HepG2 (cell line): ENCODE results near the gene PDE6C. TPM values are rescaled to one million over a fixed set of nuclear protein-coding genes. Genes with fewer than 3 reads are reported as not detected.

ENCODE experiments used
- ATAC-seq: fragments of 200-7000 bp; cut with Tn5 transposase; 3 replicates; pipeline ENCODE4 v1.9.1; 2020; ENCODE audit warnings: mild to moderate bottlenecking, moderate library complexity
- BruUV-seq: library from RNA; stranded (reverse); fragments of 400-500 nt; replicated peaks from 2 replicates; lab custom pipeline; 2021; lab: Mats Ljungman, UMichigan
- CTCF ChIA-PET: fragments of 300-600 bp; formaldehyde crosslinking; extraction: SDS; loops from one replicate; lab custom pipeline; 2021; ENCODE audit warnings: low total read pairs, inconsistent platforms, low intra/inter-chr PET ratio; lab: Yijun Ruan, JAX
- POLR2A ChIA-PET: fragments of 350-600 bp; sonication (Branson Sonifier 250); formaldehyde crosslinking; loops from one replicate; lab custom pipeline; 2020; ENCODE audit warnings: antibody characterized with exemption, inconsistent platforms; lab: Yijun Ruan, JAX
- DNase-seq: peaks from one replicate; pipeline ENCODE4 v3.0.0-alpha.2; 2015; ENCODE audit warnings: low spot score
- FAIRE-seq: peaks from 3 replicates; lab custom pipeline; 2011; peaks lifted over from hg19 to GRCh38; lab: Jason Lieb, UNC
- H2AFZ ChIP-seq: one replicate; pipeline ENCODE4 v1.6.1; 2011; ENCODE audit warnings: low read length, inconsistent platforms
- H3K27ac ChIP-seq: fragments of 300-600 bp; 3 replicates; pipeline ENCODE4 v1.8.0; 2011; ENCODE audit warnings: mixed run types, mild to moderate bottlenecking, mixed read lengths, low read length, inconsistent platforms; ENCODE audit not compliant: insufficient read depth; ENCODE audit errors: extremely low read length
- H3K27me3 ChIP-seq, 2 experiments: fragments of 200-600 bp in 1 of 2; 2 replicates in 1 of 2; 3 replicates in 1 of 2; pipeline versions ENCODE4 v1.6.0 to v1.8.0; 2011; ENCODE audit warnings: low read length in 2 of 2, mild to moderate bottlenecking in 2 of 2, moderate library complexity in 2 of 2, inconsistent platforms in 1 of 2; ENCODE audit not compliant: insufficient read depth in 2 of 2, control insufficient read depth in 1 of 2
- H3K36me3 ChIP-seq, 2 experiments: fragments of 200-600 bp in 1 of 2; replicated peaks in 1 of 2; 2 replicates in 1 of 2; 3 replicates in 1 of 2; pipeline versions ENCODE4 v1.5.1 to v1.8.0; 2011; ENCODE audit warnings: low read length in 2 of 2, inconsistent platforms in 1 of 2; ENCODE audit not compliant: insufficient read depth in 2 of 2, control insufficient read depth in 1 of 2
- H3K4me1 ChIP-seq: 2 replicates; pipeline ENCODE4 v1.5.1; 2012; ENCODE audit warnings: low read length, inconsistent platforms; ENCODE audit not compliant: insufficient read depth
- H3K4me2 ChIP-seq: 2 replicates; pipeline ENCODE4 v1.6.0; 2011; ENCODE audit warnings: low read depth, low read length, inconsistent platforms
- H3K4me3 ChIP-seq, 3 experiments: fragments of 200-600 bp in 1 of 3; sonication (generic), shearing (Covaris generic) in 1 of 3; replicated peaks in 1 of 3; 2 replicates each; pipeline ENCODE4 v1.5.1; 2011 to 2016; ENCODE audit warnings: low read length in 3 of 3, inconsistent platforms in 2 of 3, low read depth in 2 of 3, mild to moderate bottlenecking in 2 of 3, control low read depth in 1 of 3, mixed read lengths in 1 of 3; ENCODE audit not compliant: insufficient read depth in 1 of 3
- H3K79me2 ChIP-seq: one replicate; pipeline ENCODE4 v1.6.1; 2011; ENCODE audit warnings: low read length, inconsistent platforms; ENCODE audit not compliant: insufficient read depth
- H3K9ac ChIP-seq: 2 replicates; pipeline ENCODE4 v1.6.0; 2011; ENCODE audit warnings: mild to moderate bottlenecking, low read depth, low read length, inconsistent platforms; ENCODE audit not compliant: insufficient read depth
- H3K9me3 ChIP-seq: 2 replicates; pipeline ENCODE4 v1.5.1; 2012; ENCODE audit warnings: mild to moderate bottlenecking, low read length
- H4K20me1 ChIP-seq: 2 replicates; pipeline ENCODE4 v1.6.0; 2011; ENCODE audit warnings: inconsistent platforms, mild to moderate bottlenecking, low read length, moderate library complexity; ENCODE audit not compliant: insufficient read depth
- FOXA3 ChIP-seq: IDR thresholded peaks from 2 replicates; pipeline ENCODE4 v1.6.1; 2016; ENCODE audit warnings: missing genetic modification reagents, missing compliant biosample characterization
- FOXK2 ChIP-seq: fragments of 450-650 bp; IDR thresholded peaks from 2 replicates; pipeline ENCODE4 v1.6.1; 2016
- FOXP1 ChIP-seq, 2 experiments: fragments of 450-650 bp in 1 of 2; IDR thresholded peaks; 2 replicates each; pipeline ENCODE4 v1.6.1; 2017 to 2018; ENCODE audit warnings: antibody characterized with exemption in 1 of 2
- GATAD2A ChIP-seq: IDR thresholded peaks from 2 replicates; pipeline ENCODE4 v1.6.1; 2016
- KDM3A ChIP-seq: IDR thresholded peaks from 2 replicates; pipeline ENCODE4 v1.6.1; 2018; ENCODE audit warnings: low read depth, missing compliant biosample characterization
- NCOA2 ChIP-seq: sonication (generic); formaldehyde crosslinking; IDR thresholded peaks from 2 replicates; pipeline ENCODE4 v1.8.0; 2022; ENCODE audit warnings: inconsistent platforms
- POGZ ChIP-seq: sonication (generic); formaldehyde crosslinking; IDR thresholded peaks from 2 replicates; pipeline ENCODE4 v1.4.0; 2020; ENCODE audit warnings: mild to moderate bottlenecking, missing genetic modification reagents
- PRMT3 ChIP-seq: sonication (generic); formaldehyde crosslinking; IDR thresholded peaks from 2 replicates; pipeline ENCODE4 v1.8.1; 2022; ENCODE audit warnings: low read depth, mild to moderate bottlenecking, moderate library complexity, missing genetic modification reagents, borderline replicate concordance
- SIN3A ChIP-seq: IDR thresholded peaks from 2 replicates; pipeline ENCODE4 v1.6.1; 2011; ENCODE audit warnings: low read depth, mild to moderate bottlenecking, control low read depth, low read length, borderline replicate concordance
- SMAD1 ChIP-seq: sonication (generic); formaldehyde crosslinking; IDR thresholded peaks from 2 replicates; pipeline ENCODE4 v1.4.0; 2020; ENCODE audit warnings: missing genetic modification reagents, low read depth, mild to moderate bottlenecking, borderline replicate concordance
- TBX2 ChIP-seq: sonication (generic); formaldehyde crosslinking; IDR thresholded peaks from 2 replicates; pipeline ENCODE4 v1.5.0; 2020; ENCODE audit warnings: missing genetic modification reagents, mild to moderate bottlenecking, borderline replicate concordance
- ZFP36 ChIP-seq: fragments of 150-350 bp; IDR thresholded peaks from 2 replicates; pipeline ENCODE4 v1.6.1; 2018; ENCODE audit warnings: borderline replicate concordance, low read length, low read depth; ENCODE audit not compliant: partially characterized antibody
- ZFY ChIP-seq: sonication (generic); formaldehyde crosslinking; IDR thresholded peaks from 2 replicates; pipeline ENCODE4 v1.4.0; 2020; ENCODE audit warnings: missing genetic modification reagents
- ZNF124 ChIP-seq: sonication (generic); formaldehyde crosslinking; IDR thresholded peaks from 2 replicates; pipeline ENCODE4 v1.4.0; 2020; ENCODE audit warnings: missing genetic modification reagents
- ZNF746 ChIP-seq: sonication (generic); formaldehyde crosslinking; IDR thresholded peaks from 2 replicates; pipeline ENCODE4 v1.8.0; 2022; ENCODE audit warnings: mild to moderate bottlenecking, missing genetic modification reagents
- ZZZ3 ChIP-seq: sonication (generic); formaldehyde crosslinking; IDR thresholded peaks from 2 replicates; pipeline ENCODE4 v1.4.0; 2020; ENCODE audit warnings: missing genetic modification reagents, mild to moderate bottlenecking, borderline replicate concordance
- WGBS: methylation state at CpG from one replicate; pipeline ENCODE4 v1.1.6; 2017; ENCODE audit warnings: low lambda C conversion rate; 5-methylcytosine and 5-hydroxymethylcytosine counted together
- in situ Hi-C: cut with HindIII; loops from 2 replicates; pipeline ENCODE4 v1.10.0; 2017; ENCODE audit warnings: low pct_unique_long_range_greater_than_20kb; ENCODE audit not compliant: extremely low pct_ligation_motif_present
- intact Hi-C: fragments of 100-400 bp; cut with micrococcal nuclease; formaldehyde crosslinking; loops from one replicate; pipeline ENCODE4 v1.10.0; 2022; ENCODE audit not compliant: unreplicated experiment
- polyA plus RNA-seq, 8 experiments: library from polyadenylated mRNA; depleted of rRNA in 3 of 8; stranded (reverse) in 7 of 8; unstranded in 1 of 8; fragments of >200 nt; fragmentation: Illumina TruSeq in 4 of 8; extraction: Trizol in 4 of 8; gene quantifications; 2 replicates each; pipeline versions ENCODE4 v1.2.1 to v1.2.3, GENCODE V29; 2011 to 2016; ENCODE audit warnings: low read depth in 4 of 8, missing spikeins in 1 of 8, mixed read lengths in 1 of 8; ENCODE audit not compliant: insufficient read depth in 1 of 8
- total RNA-seq, 5 experiments: library from RNA; depleted of rRNA; stranded (reverse); fragments of >200 nt; fragmentation: Illumina TruSeq; extraction: Trizol; gene quantifications; 2 replicates each; pipeline ENCODE4 v1.2.3, GENCODE V29; 2016; ENCODE audit warnings: low read depth in 1 of 5
- TF ChIP-seq, protein P1 (sequence below): sonication (generic); formaldehyde crosslinking; IDR thresholded peaks from 2 replicates; pipeline ENCODE4 v1.4.0; 2020; ENCODE audit warnings: mild to moderate bottlenecking, missing genetic modification reagents
- TF ChIP-seq, protein P2 (sequence below): IDR thresholded peaks from 2 replicates; pipeline ENCODE4 v1.6.1; 2012; ENCODE audit warnings: low read depth, low read length, improper control_type of control experiment

The PDE6C gene
- total and polyA plus RNA-seq, 2 of the 13 experiments (the other 11 are each of a cell fraction or from before 2014, with no cell fraction given), result 0.64 TPM; not detected in 1

GRCh38 chr10:93601774-93602162 is 10.6 kb upstream of the PDE6C start:
- CTCF ChIA-PET, result no interaction called here
- ATAC-seq, result peak; percentile 68
- TF ChIP-seq KDM3A, result no peak
- TF ChIP-seq ZFY (CRISPR knock-in tag), result no peak
- no peak for TF ChIP-seq TBX2 (CRISPR knock-in tag)
- no peak for TF ChIP-seq ZNF124 (CRISPR knock-in tag)
- TF ChIP-seq, protein P1, sequence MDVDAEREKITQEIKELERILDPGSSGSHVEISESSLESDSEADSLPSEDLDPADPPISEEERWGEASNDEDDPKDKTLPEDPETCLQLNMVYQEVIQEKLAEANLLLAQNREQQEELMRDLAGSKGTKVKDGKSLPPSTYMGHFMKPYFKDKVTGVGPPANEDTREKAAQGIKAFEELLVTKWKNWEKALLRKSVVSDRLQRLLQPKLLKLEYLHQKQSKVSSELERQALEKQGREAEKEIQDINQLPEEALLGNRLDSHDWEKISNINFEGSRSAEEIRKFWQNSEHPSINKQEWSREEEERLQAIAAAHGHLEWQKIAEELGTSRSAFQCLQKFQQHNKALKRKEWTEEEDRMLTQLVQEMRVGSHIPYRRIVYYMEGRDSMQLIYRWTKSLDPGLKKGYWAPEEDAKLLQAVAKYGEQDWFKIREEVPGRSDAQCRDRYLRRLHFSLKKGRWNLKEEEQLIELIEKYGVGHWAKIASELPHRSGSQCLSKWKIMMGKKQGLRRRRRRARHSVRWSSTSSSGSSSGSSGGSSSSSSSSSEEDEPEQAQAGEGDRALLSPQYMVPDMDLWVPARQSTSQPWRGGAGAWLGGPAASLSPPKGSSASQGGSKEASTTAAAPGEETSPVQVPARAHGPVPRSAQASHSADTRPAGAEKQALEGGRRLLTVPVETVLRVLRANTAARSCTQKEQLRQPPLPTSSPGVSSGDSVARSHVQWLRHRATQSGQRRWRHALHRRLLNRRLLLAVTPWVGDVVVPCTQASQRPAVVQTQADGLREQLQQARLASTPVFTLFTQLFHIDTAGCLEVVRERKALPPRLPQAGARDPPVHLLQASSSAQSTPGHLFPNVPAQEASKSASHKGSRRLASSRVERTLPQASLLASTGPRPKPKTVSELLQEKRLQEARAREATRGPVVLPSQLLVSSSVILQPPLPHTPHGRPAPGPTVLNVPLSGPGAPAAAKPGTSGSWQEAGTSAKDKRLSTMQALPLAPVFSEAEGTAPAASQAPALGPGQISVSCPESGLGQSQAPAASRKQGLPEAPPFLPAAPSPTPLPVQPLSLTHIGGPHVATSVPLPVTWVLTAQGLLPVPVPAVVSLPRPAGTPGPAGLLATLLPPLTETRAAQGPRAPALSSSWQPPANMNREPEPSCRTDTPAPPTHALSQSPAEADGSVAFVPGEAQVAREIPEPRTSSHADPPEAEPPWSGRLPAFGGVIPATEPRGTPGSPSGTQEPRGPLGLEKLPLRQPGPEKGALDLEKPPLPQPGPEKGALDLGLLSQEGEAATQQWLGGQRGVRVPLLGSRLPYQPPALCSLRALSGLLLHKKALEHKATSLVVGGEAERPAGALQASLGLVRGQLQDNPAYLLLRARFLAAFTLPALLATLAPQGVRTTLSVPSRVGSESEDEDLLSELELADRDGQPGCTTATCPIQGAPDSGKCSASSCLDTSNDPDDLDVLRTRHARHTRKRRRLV, result no peak
- peak; percentile 67; the same call in 1 of the 2 replicates for TF ChIP-seq NCOA2 (CRISPR knock-in tag)
- no peak for TF ChIP-seq PRMT3 (CRISPR knock-in tag)
- TF ChIP-seq GATAD2A (CRISPR knock-in tag), result 0 out of 2 replicates have a peak, but pooled peaks have one; percentile 27
- TF ChIP-seq ZZZ3 (CRISPR knock-in tag), result no peak
- no peak for TF ChIP-seq FOXK2
- no peak for TF ChIP-seq POGZ
- no peak for TF ChIP-seq FOXP1 (IDR thresholded peaks at IDR 0.05)
- TF ChIP-seq FOXP1 (CRISPR knock-in tag; IDR thresholded peaks at IDR 0.05), result peak; percentile 58; the same call in 1 of the 2 replicates
- no peak for TF ChIP-seq ZNF746 (CRISPR knock-in tag)
- TF ChIP-seq, protein P2, sequence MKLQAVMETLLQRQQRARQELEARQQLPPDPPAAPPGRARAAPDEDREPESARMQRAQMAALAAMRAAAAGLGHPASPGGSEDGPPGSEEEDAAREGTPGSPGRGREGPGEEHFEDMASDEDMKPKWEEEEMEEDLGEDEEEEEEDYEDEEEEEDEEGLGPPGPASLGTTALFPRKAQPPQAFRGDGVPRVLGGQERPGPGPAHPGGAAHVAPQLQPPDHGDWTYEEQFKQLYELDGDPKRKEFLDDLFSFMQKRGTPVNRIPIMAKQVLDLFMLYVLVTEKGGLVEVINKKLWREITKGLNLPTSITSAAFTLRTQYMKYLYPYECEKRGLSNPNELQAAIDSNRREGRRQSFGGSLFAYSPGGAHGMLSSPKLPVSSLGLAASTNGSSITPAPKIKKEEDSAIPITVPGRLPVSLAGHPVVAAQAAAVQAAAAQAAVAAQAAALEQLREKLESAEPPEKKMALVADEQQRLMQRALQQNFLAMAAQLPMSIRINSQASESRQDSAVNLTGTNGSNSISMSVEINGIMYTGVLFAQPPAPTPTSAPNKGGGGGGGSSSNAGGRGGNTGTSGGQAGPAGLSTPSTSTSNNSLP, result peak; percentile 37; the same call in 1 of the 2 replicates
- 0 out of 2 replicates have a peak, but pooled peaks have one; percentile 16 for TF ChIP-seq SIN3A
- TF ChIP-seq FOXA3 (CRISPR knock-in tag), result peak; percentile 68
- no peak for TF ChIP-seq ZFP36
- TF ChIP-seq SMAD1 (CRISPR knock-in tag), result no peak

More at GRCh38 chr10:93601774-93602162, 10.6 kb upstream of the PDE6C start:
- under 1% methylated on average over 7 of the region's 7 CpGs for WGBS
- intact Hi-C loops (loop anchor here (5.0 kb wide), 1 partner anchor 71 kb away; no protein-coding TSS in a partner anchor), in situ Hi-C loops (no loop called here)
- H3K4me3 ChIP-seq, result peak overlapping the region; percentile 67 to 87 (median 84)
- H3K79me2 ChIP-seq, result peaks cover 32% of the 10 kb centered on the region
- DNase-seq (peak; percentile 77), FAIRE-seq (no peak)
- peak overlapping the region; percentile 23 for H2AFZ ChIP-seq
- POLR2A ChIA-PET, result interaction anchor here (1.1 to 1.4 kb wide), 2 partner anchors 69 to 101 kb away, joined by 3 to 4 read pairs; partner anchors contain the start of gene FRA10AC1
- H3K9ac ChIP-seq, result peak overlapping the region; percentile 94
- H4K20me1 ChIP-seq, result peaks cover 33% of the 10 kb centered on the region
- peak overlapping the region; percentile 94 for H3K4me2 ChIP-seq
- H3K9me3 ChIP-seq, result no peaks in the 10 kb centered on the region
- H3K36me3 ChIP-seq, result peaks cover 0 to 18% of the 10 kb centered on the region in 2 experiments; a peak in 3 of 5 replicates
- H3K27ac ChIP-seq, result peak overlapping the region; percentile 99
- no peaks in the 10 kb centered on the region; a peak in 1 of 5 replicates for H3K27me3 ChIP-seq
- TSS peak; percentile 86 for BruUV-seq
- peaks cover 57% of the 10 kb centered on the region for H3K4me1 ChIP-seq
